ENCODE results near the gene CHST4. TPM values are rescaled to one million over a fixed set of nuclear protein-coding genes. Genes with fewer than 3 reads are reported as not detected.

The CHST4 gene
- total and polyA plus RNA-seq, 2 donors (not counting 3 experiments of a cell fraction or from before 2014, with no cell fraction given), result not detected

GRCh38 chr16:71482569-71482968 is 43.7 kb upstream of the CHST4 start:
- CTCF ChIA-PET, result no interaction called here

More at GRCh38 chr16:71482569-71482968, 43.7 kb upstream of the CHST4 start:
- no peaks in the 10 kb centered on the region for H3K9me3 ChIP-seq (replicated peaks; ENCODE audit: control insufficient read depth, insufficient read depth, low read length)
- no peak overlapping the region for H3K9ac ChIP-seq (replicated peaks; ENCODE audit: extremely low read depth, insufficient read depth, low read length)
- H3K9me1 ChIP-seq (replicated peaks; ENCODE audit: control insufficient read depth, extremely low read depth, insufficient read depth, low read length), result no peaks in the 10 kb centered on the region
- H4K20me1 ChIP-seq (replicated peaks; ENCODE audit: control insufficient read depth, extremely low read depth, insufficient read depth, low read length), result no peaks in the 10 kb centered on the region
- dilution Hi-C loops (cut with MboI; ENCODE audit: extremely low pct_ligation_motif_present, low sequenced_read_pairs) (no loop called here), intact Hi-C loops (cut with micrococcal nuclease) (loop anchor here (5.0 kb wide), 1 partner anchor 130 kb away; no protein-coding TSS in a partner anchor)
- no peak overlapping the region for H3K4me2 ChIP-seq (ENCODE audit: insufficient read depth, low read length)
- H2AFZ ChIP-seq (ENCODE audit: low read depth, low read length), result no peak overlapping the region
- DNase-seq (ENCODE audit: low read depth, low spot score) (no peak), FAIRE-seq (no peak)
- peaks cover 4% of the 10 kb centered on the region for H3K4me1 ChIP-seq (ENCODE audit: control insufficient read depth, extremely low read depth, insufficient read depth, low read length)
- POLR2A ChIA-PET, result no interaction called here
- H3K4me3 ChIP-seq (replicated peaks in 1 of 3; ENCODE audit: insufficient read depth in 1 of 3, low read depth in 1 of 3, low read length in 3 of 3), result no peak overlapping the region
- no TSS peak for BruUV-seq (replicated peaks)
- H3K79me2 ChIP-seq (ENCODE audit: control insufficient read depth, insufficient read depth, low read length), result no peaks in the 10 kb centered on the region
- no peaks in the 10 kb centered on the region for H3K27me3 ChIP-seq (ENCODE audit: control insufficient read depth in 2 of 2, insufficient read depth in 2 of 2, low read length in 2 of 2)
- H3K27ac ChIP-seq (ENCODE audit: insufficient read depth, low read depth, low read length), result no peak overlapping the region
- H3K36me3 ChIP-seq (ENCODE audit: control insufficient read depth in 2 of 2, extremely low read depth in 1 of 2, insufficient read depth in 2 of 2, low read length in 2 of 2), result no peaks in the 10 kb centered on the region
- TF ChIP-seq MAX (IDR thresholded peaks at IDR 0.05; ENCODE audit: insufficient read depth, insufficient read length), result no peak
- TF ChIP-seq MYC (IDR thresholded peaks at IDR 0.05; ENCODE audit: low read depth, low read length), result no peak
- no peak for TF ChIP-seq JUN (IDR thresholded peaks at IDR 0.05; ENCODE audit: borderline replicate concordance, insufficient read depth, insufficient read length, low read depth)
- no peak for TF ChIP-seq POLR2AphosphoS5 (IDR thresholded peaks at IDR 0.05; ENCODE audit: insufficient read depth, low read depth, low read length)
- no peak for TF ChIP-seq FOS (IDR thresholded peaks at IDR 0.05; ENCODE audit: borderline replicate concordance, insufficient read depth, low read length)
- TF ChIP-seq GATA2 (IDR thresholded peaks at IDR 0.05; ENCODE audit: insufficient read depth, insufficient read length, low read depth, low read length), result no peak
- no peak for TF ChIP-seq CTCF (IDR thresholded peaks at IDR 0.05; ENCODE audit: extremely low read depth in 1 of 2, insufficient read depth in 1 of 2, low read depth in 1 of 2, low read length in 2 of 2)
- no peak for TF ChIP-seq POLR2A (IDR thresholded peaks at IDR 0.05; ENCODE audit: low read depth, low read length)
- no peak for TF ChIP-seq EZH2 (IDR thresholded peaks at IDR 0.05; ENCODE audit: borderline replicate concordance, low read depth, low read length, severe bottlenecking)
